ENCODE results near the gene EDN1.

Gene EDN1

DNA sequence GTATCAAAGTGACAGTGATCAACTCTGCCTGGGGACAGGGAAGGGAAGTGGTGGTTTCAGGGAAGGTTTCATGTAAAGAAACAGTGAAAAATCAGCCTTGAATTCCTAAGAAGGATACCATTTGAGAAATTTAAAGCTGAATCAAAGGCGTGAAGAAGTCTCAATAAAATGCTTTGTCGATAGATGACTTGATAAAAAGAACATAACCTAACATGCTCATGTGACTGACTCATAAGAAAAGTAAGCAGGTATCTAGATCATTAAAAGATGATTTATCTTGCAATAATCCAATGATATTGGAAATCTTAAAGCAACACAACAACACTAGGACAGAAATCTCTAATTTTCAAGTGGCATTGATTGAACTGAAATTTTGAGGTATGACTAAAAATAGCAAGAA lies 14.3 kb downstream of the EDN1 start:
- TF ChIP-seq ZFX (IDR thresholded peaks at IDR 0.05) = no peak
- TF ChIP-seq, protein P1, sequence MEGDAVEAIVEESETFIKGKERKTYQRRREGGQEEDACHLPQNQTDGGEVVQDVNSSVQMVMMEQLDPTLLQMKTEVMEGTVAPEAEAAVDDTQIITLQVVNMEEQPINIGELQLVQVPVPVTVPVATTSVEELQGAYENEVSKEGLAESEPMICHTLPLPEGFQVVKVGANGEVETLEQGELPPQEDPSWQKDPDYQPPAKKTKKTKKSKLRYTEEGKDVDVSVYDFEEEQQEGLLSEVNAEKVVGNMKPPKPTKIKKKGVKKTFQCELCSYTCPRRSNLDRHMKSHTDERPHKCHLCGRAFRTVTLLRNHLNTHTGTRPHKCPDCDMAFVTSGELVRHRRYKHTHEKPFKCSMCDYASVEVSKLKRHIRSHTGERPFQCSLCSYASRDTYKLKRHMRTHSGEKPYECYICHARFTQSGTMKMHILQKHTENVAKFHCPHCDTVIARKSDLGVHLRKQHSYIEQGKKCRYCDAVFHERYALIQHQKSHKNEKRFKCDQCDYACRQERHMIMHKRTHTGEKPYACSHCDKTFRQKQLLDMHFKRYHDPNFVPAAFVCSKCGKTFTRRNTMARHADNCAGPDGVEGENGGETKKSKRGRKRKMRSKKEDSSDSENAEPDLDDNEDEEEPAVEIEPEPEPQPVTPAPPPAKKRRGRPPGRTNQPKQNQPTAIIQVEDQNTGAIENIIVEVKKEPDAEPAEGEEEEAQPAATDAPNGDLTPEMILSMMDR (conservative IDR thresholded peaks at IDR 0.05) = no peak

DNA sequence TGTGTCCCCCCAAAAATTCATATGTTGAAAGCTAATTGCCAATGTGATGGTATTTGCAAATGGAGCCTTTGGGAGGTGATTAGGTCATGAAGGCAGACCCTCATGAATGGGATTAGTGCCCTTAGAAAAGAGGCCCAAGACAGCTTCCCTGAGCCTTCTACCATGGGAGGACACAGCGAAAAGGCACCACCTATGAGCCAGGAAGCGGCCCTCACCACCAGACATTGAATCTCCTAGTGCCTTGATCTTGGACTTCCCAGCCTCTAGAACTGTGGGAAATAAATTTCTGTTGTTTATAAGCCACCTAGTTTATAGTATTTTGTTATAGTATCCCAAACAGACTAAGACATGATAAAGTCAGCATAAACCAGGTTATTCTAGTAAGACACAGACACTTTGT lies 18.9 kb downstream of the EDN1 start:
- H3K27ac ChIP-seq = no peak overlapping the region
- TF ChIP-seq, protein P1 (conservative IDR thresholded peaks at IDR 0.05) = no peak
- TF ChIP-seq ZFX (IDR thresholded peaks at IDR 0.05) = no peak

More for the DNA sequence above, 14.3 kb downstream of the EDN1 start:
- no peak overlapping the region for H3K27ac ChIP-seq

DNA sequence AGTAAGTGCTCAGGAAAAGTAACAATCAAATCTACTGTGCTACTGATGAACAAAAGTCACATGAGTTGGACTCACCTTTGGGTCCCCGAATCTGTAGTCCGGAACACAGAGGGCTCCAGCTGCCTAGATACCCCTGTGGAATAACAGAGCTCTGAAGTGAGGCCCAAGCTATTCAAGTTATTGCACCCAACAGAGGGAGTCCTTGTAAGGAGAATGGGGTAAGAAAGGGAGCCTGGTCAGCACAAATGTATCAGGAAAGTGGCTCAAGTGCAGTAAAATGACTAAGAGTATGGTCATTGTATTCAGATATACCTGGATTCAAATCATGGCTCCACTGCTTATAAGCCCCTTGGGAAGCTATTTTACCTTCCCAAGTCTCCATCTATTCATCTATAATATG lies 20.9 kb downstream of the EDN1 start:
- H3K27ac ChIP-seq = no peak overlapping the region; the same call in 1 of the 2 replicates
- no peak for TF ChIP-seq ZFX (IDR thresholded peaks at IDR 0.05)
- TF ChIP-seq, protein P1 (conservative IDR thresholded peaks at IDR 0.05) = 0 out of 2 replicates have a peak, but pooled peaks have one; percentile 12

DNA sequence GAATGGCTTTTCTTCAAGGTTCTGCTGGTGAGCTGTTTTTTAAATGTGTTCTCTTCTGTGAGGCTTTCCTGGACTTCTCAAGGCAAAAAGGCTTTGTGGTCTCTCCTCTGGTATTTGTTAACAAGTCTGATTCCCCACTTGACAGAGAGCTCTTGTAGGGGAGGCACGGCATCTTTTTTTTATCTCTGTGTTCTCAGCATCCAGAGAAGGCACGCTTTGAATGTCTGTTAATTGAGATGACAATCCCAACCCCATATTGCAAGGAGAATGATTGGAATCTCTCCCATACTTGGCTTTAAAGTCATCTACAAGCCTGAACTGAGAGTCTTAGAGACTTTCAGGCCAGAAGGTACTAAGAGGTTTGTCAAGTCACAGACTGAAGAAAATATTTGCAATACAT lies 22.6 kb downstream of the EDN1 start:
- no peak for TF ChIP-seq ZFX (IDR thresholded peaks at IDR 0.05)
- TF ChIP-seq, protein P1 (conservative IDR thresholded peaks at IDR 0.05) = no peak
- H3K27ac ChIP-seq = no peak overlapping the region

DNA sequence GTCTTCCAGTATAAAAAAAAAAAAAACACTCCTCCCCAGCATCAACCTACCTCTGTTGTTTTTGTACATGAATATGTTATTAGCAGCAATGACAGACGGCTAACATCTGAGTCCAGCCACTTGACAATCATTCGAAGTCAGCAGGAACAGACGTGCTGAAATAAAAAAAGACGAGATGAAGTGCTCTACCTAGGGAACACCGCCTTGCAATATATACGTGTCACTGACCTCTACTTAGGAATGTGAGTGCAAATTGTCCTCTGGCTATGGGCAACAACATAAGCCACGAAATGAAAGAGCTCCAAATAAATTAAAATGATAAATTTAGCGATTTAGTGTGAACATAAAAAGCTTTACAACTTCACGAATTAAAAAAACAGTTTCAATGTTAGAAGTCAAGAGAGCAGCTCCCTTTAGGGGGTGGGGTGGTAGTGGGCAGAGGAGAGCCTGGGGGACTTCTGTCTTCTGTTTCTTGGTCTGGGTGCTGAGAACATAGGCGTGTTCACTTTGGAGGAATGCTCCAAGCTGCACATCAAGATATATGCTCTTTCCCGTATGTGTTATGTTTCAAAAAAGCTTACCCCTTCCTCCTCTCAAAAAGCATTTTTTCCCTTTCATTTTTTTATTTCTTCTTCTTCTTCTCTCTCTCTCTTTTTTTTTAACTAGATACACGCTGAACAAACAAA lies 23.3 kb downstream of the EDN1 start:
- no peak for TF ChIP-seq ZFX (IDR thresholded peaks at IDR 0.05)
- TF ChIP-seq, protein P1 (conservative IDR thresholded peaks at IDR 0.05) = no peak
- H3K27ac ChIP-seq = peak overlapping the region; percentile 31; the same call in 1 of the 2 replicates

DNA sequence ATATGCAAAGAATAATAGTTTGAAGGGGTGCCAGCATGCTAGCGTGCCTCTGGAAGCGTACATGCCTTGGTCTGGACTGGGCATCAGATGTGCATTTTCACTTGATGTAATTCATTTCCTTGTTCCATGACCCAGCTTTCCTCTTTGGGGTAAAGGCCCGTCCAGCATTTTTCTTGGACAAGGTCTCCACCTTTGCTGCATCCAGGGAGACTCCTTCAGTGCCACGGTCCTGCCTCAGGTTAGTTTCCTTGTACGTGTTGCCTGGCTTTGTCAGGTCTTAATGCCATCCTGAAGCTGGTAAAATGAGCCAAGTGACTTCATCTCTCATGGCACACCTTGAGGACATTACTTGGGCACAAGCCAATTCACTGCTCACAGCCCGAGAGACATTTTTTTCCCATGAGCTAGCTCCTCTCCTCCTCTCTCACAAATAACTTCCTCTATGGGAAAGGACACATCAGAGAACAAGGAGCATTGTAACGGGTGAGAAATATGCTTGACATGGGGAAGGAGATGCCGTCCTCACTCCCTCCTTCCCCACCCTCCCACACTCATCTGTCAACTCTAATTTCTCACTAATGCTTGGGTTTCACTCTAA lies 23.9 kb downstream of the EDN1 start:
- H3K27ac ChIP-seq = peak overlapping the region; percentile 31; the same call in 1 of the 2 replicates
- TF ChIP-seq ZFX (IDR thresholded peaks at IDR 0.05) = no peak
- TF ChIP-seq, protein P1 (conservative IDR thresholded peaks at IDR 0.05) = no peak

DNA sequence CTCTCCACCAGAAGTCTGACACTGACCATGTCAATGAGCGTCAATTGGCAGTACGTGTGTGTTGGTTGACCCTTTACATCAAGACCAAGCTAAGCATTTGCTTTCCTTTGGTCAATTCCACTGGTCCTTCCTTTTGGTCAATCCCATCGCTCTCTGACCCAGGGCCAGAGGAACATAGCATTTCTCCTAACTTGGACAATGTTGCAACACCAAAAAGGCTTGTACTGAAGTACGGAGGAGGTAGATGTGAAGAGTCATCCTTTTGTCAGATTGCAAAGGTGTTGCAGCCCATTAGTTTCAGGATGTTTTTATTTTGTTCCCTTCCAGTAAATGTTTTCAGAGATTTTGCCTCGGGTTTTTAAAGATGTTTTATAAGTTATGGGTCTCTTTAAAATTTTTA lies 24.6 kb downstream of the EDN1 start:
- peak overlapping the region; percentile 31; the same call in 1 of the 2 replicates for H3K27ac ChIP-seq
- TF ChIP-seq ZFX (IDR thresholded peaks at IDR 0.05) = no peak
- TF ChIP-seq, protein P1 (conservative IDR thresholded peaks at IDR 0.05) = no peak

Data from C4-2B (cell line).